AG10803 (cell line): ENCODE results near the gene DIRAS1.

Source experiments
- DNase-seq: peaks from one replicate; pipeline ENCODE4 v3.0.0; 2010; ENCODE audit warnings: low read depth
- H3K4me3 ChIP-seq: 2 replicates; pipeline ENCODE4 v1.5.1; 2011; ENCODE audit warnings: mild to moderate bottlenecking, low read length, control low read depth
- CTCF ChIP-seq: conservative IDR thresholded peaks from 2 replicates; pipeline ENCODE4 v1.5.1; 2011; ENCODE audit warnings: mild to moderate bottlenecking, low read length, control low read depth, inconsistent platforms

The DIRAS1 gene

GRCh38 chr19:2665103-2665502, 56.1 kb downstream of the DIRAS1 start:
- no peak for TF ChIP-seq CTCF
- no peak for DNase-seq
- no peak overlapping the region for H3K4me3 ChIP-seq
